Smooth muscle cell (in vitro differentiated cells): Measurements from ENCODE around the gene APOBEC3H. TPM values are rescaled to one million over a fixed set of nuclear protein-coding genes. Genes with fewer than 3 reads are reported as not detected.

Experiments used
- DNase-seq: peaks from one replicate; lab custom pipeline; 2025; ENCODE audit not compliant: unreplicated experiment; lab: John Stamatoyannopoulos, UW
- H2AFZ ChIP-seq: fragments of 200-600 bp; sonication (generic); 2 replicates; pipeline ENCODE4 v1.6.0; 2016; ENCODE audit warnings: antibody characterized with exemption, low read depth, mild to moderate bottlenecking
- H3F3A ChIP-seq: fragments of 200-600 bp; sonication (generic); 2 replicates; pipeline ENCODE4 v1.6.0; 2017; ENCODE audit warnings: antibody characterized with exemption, low read depth
- H3K27ac ChIP-seq: fragments of 200-600 bp; sonication (generic); 2 replicates; pipeline ENCODE4 v1.5.1; 2016; ENCODE audit warnings: low read depth, mild to moderate bottlenecking
- H3K27me3 ChIP-seq: fragments of 200-600 bp; sonication (generic); 2 replicates; pipeline ENCODE4 v1.6.1; 2016; ENCODE audit warnings: low read depth, mild to moderate bottlenecking
- H3K36me3 ChIP-seq: fragments of 200-600 bp; sonication (generic); 2 replicates; pipeline ENCODE4 v1.5.1; 2016; ENCODE audit warnings: low read depth
- H3K4me1 ChIP-seq: fragments of 200-600 bp; sonication (generic); 2 replicates; pipeline ENCODE4 v1.5.1; 2016; ENCODE audit warnings: low read depth
- H3K4me2 ChIP-seq: fragments of 200-600 bp; sonication (generic); 2 replicates; pipeline ENCODE4 v1.6.0; 2016; ENCODE audit warnings: mild to moderate bottlenecking
- H3K4me3 ChIP-seq: fragments of 200-600 bp; sonication (generic); 2 replicates; pipeline ENCODE4 v1.5.1; 2016; ENCODE audit warnings: mild to moderate bottlenecking
- H3K79me2 ChIP-seq: fragments of 200-600 bp; sonication (generic); 2 replicates; pipeline ENCODE4 v1.6.0; 2016; ENCODE audit warnings: low read depth, mild to moderate bottlenecking
- H3K9ac ChIP-seq: fragments of 200-600 bp; sonication (generic); 2 replicates; pipeline ENCODE4 v1.6.0; 2016; ENCODE audit warnings: low read depth
- H3K9me3 ChIP-seq: fragments of 200-600 bp; sonication (generic); replicated peaks from 2 replicates; pipeline ENCODE4 v1.5.1; 2016; ENCODE audit warnings: low read depth
- H4K20me1 ChIP-seq: fragments of 200-600 bp; sonication (generic); 2 replicates; pipeline ENCODE4 v1.6.0; 2016; ENCODE audit warnings: low read depth
- WGBS: methylation state at CpG from one replicate; pipeline ENCODE4 v1.1.7; 2016; ENCODE audit warnings: low lambda C conversion rate; 5-methylcytosine and 5-hydroxymethylcytosine counted together
- polyA plus RNA-seq: library from polyadenylated mRNA; unstranded; fragments of >200 nt; fragmentation: Nextera tagmentation; extraction: Ambion mirVana; gene quantifications from 2 replicates; pipeline ENCODE4 v1.2.1, GENCODE V29; 2016
- total RNA-seq: library from RNA; depleted of rRNA; stranded (reverse); fragments of >200 nt; gene quantifications from 2 replicates; pipeline ENCODE4 v1.2.3, GENCODE V29; 2014
- TF ChIP-seq, protein P1 (sequence below): fragments of 200-600 bp; sonication (generic); IDR thresholded peaks from 2 replicates; pipeline ENCODE4 v1.5.1; 2017; ENCODE audit warnings: borderline replicate concordance, mild to moderate bottlenecking, antibody characterized with exemption; ENCODE audit not compliant: insufficient read depth, poor library complexity, severe bottlenecking

Gene APOBEC3H
- total and polyA plus RNA-seq, 2 experiments from 2014 or later, result 0.31 to 0.57 TPM

- Histone ChIP-seq H3K4me1 (peaks cover 6% of the 10 kb centered on the region), H4K20me1 (no peaks in the 10 kb centered on the region), H3K4me2 (peak overlapping the region; percentile 100), H2AFZ (peak overlapping the region; percentile 89), H3K9me3 (no peaks in the 10 kb centered on the region), H3F3A (peaks cover 7% of the 10 kb centered on the region), H3K36me3 (no peaks in the 10 kb centered on the region), H3K4me3 (peak overlapping the region; percentile 97), H3K27me3 (no peaks in the 10 kb centered on the region), H3K27ac (peak overlapping the region; percentile 34), H3K9ac (peak overlapping the region; percentile 40), H3K79me2 (no peaks in the 10 kb centered on the region)
- 88% methylated on average over 6 of the region's 6 CpGs for WGBS
- TF ChIP-seq, protein P1, sequence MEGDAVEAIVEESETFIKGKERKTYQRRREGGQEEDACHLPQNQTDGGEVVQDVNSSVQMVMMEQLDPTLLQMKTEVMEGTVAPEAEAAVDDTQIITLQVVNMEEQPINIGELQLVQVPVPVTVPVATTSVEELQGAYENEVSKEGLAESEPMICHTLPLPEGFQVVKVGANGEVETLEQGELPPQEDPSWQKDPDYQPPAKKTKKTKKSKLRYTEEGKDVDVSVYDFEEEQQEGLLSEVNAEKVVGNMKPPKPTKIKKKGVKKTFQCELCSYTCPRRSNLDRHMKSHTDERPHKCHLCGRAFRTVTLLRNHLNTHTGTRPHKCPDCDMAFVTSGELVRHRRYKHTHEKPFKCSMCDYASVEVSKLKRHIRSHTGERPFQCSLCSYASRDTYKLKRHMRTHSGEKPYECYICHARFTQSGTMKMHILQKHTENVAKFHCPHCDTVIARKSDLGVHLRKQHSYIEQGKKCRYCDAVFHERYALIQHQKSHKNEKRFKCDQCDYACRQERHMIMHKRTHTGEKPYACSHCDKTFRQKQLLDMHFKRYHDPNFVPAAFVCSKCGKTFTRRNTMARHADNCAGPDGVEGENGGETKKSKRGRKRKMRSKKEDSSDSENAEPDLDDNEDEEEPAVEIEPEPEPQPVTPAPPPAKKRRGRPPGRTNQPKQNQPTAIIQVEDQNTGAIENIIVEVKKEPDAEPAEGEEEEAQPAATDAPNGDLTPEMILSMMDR, result no peak
- DNase-seq, result no peak
These were observed 49.4 kb downstream of the APOBEC3H start for GRCh38 chr22:39146256-39147101.

- WGBS, result 91% methylated on average over 5 of the region's 5 CpGs
- H3K4me3 ChIP-seq, result no peak overlapping the region
- no peaks in the 10 kb centered on the region for H4K20me1 ChIP-seq
- TF ChIP-seq, protein P1, result no peak
- H3K9me3 ChIP-seq, result no peaks in the 10 kb centered on the region
- no peaks in the 10 kb centered on the region for H3K79me2 ChIP-seq
- no peaks in the 10 kb centered on the region for H3K27me3 ChIP-seq
- peaks cover 7% of the 10 kb centered on the region for H3F3A ChIP-seq
- no peak overlapping the region for H3K4me2 ChIP-seq
- DNase-seq, result no peak
- peaks cover 6% of the 10 kb centered on the region for H3K4me1 ChIP-seq
- no peak overlapping the region for H3K27ac ChIP-seq
- no peak overlapping the region for H3K9ac ChIP-seq
- H2AFZ ChIP-seq, result no peak overlapping the region
- H3K36me3 ChIP-seq, result no peaks in the 10 kb centered on the region
These were observed 50.4 kb downstream of the APOBEC3H start for GRCh38 chr22:39147335-39148025.

- Histone ChIP-seq H3K79me2 (no peaks in the 10 kb centered on the region), H3K27me3 (no peaks in the 10 kb centered on the region), H3K4me1 (peaks cover 6% of the 10 kb centered on the region), H3K9me3 (no peaks in the 10 kb centered on the region), H3K27ac (no peak overlapping the region), H3F3A (peaks cover 7% of the 10 kb centered on the region), H3K4me2 (no peak overlapping the region), H3K9ac (no peak overlapping the region), H2AFZ (no peak overlapping the region), H4K20me1 (no peaks in the 10 kb centered on the region), H3K36me3 (no peaks in the 10 kb centered on the region), H3K4me3 (no peak overlapping the region)
- DNase-seq, result no peak
- TF ChIP-seq, protein P1, result no peak
- WGBS, result 86% methylated on average over 16 of the region's 16 CpGs
These were observed 51.1 kb downstream of the APOBEC3H start for GRCh38 chr22:39148026-39148726.
